ENCODE results near the gene THBD.

Gene THBD

DNA sequence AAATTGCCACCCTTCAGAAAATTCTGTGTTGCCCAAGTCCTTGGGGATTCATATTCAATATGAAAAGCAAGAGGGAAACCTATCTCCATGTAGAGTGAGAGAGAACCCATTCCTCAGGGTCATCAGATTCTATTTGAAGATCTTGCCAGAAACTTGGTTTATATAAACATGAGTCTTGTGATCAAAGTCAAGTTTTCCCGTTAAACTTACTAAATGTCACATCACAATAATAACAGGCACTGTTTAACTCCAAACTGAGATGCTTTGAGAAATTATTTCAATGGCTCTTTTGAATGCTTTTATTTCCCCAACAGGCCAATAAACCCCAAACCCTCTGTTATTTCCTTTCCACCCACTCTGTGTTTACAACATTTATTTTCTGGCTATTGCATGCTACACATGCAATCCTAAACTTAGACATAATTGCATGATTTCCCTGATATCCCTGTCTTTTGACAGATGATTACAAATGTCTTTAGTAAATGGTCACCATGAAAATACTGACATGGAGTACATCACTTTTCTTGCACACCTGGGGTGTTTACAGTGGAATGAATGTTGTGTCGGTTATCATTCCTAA is 45.5 kb downstream of the THBD start:
- Mint-ChIP-seq H3K4me1 (peaks cover 5% of the 10 kb centered on the region), H3K27me3 (ENCODE audit: low read depth, poor library complexity) (peaks cover 9% of the 10 kb centered on the region), H3K36me3 (ENCODE audit: low read depth) (no peaks in the 10 kb centered on the region), H3K4me3 (no peak overlapping the region), H3K27ac (no peak overlapping the region), H3K9me3 (no peaks in the 10 kb centered on the region)
- TF ChIP-seq, protein P1, sequence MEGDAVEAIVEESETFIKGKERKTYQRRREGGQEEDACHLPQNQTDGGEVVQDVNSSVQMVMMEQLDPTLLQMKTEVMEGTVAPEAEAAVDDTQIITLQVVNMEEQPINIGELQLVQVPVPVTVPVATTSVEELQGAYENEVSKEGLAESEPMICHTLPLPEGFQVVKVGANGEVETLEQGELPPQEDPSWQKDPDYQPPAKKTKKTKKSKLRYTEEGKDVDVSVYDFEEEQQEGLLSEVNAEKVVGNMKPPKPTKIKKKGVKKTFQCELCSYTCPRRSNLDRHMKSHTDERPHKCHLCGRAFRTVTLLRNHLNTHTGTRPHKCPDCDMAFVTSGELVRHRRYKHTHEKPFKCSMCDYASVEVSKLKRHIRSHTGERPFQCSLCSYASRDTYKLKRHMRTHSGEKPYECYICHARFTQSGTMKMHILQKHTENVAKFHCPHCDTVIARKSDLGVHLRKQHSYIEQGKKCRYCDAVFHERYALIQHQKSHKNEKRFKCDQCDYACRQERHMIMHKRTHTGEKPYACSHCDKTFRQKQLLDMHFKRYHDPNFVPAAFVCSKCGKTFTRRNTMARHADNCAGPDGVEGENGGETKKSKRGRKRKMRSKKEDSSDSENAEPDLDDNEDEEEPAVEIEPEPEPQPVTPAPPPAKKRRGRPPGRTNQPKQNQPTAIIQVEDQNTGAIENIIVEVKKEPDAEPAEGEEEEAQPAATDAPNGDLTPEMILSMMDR (IDR thresholded peaks at IDR 0.05): no peak
- DNase-seq: no peak

DNA sequence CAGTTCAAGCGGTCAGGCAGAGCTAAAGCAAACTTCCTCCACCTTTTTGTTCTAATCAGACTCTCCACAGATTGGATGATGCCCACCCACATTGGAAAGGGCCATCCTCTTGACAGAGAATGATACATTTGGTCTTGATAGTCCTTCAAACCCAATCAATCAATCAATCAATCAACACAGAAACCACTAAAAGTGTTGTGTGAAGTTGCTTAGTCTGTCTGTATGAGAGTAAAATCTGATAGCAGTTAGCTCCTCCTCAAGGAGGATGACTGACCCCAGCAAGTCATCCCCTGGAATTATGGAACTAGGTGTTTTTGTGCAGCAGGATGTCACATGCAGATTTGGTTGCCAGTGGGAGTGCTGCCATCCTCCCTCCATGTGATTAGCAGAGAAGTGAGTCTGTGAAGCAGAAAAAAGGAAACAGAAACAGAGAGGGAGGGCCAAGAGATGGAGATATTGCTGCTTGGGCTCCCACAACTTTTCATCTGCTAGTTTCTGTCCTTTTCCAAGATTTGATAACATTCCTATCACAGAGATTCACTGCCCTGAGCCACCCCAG is 46.3 kb downstream of the THBD start:
- Mint-ChIP-seq H3K27me3 (ENCODE audit: low read depth, poor library complexity) (peaks cover 9% of the 10 kb centered on the region), H3K9me3 (no peaks in the 10 kb centered on the region), H3K36me3 (ENCODE audit: low read depth) (no peaks in the 10 kb centered on the region), H3K4me3 (no peak overlapping the region), H3K4me1 (peaks cover 5% of the 10 kb centered on the region), H3K27ac (no peak overlapping the region)
- no peak for DNase-seq
- TF ChIP-seq, protein P1 (IDR thresholded peaks at IDR 0.05): no peak

DNA sequence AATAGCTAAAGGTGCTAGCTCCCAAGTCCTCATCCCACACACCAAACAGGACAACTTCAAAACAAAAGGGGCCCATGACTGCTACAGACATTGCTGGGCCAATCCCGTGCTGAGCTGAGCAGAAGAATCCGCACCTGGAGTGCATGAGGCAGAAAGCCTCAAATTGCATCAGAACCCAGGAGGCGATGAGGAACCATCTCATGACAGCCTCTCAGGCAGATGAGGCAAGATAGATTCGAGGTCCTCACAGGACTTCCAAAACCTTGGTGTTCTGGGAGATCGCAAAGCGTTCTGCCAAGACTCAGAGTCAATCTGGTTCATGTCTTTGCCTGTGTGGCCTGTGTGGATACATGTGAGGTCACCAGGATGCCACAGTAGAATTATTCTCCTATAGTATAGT is 47.2 kb downstream of the THBD start:
- DNase-seq: no peak
- peaks cover 9% of the 10 kb centered on the region for H3K27me3 Mint-ChIP-seq (ENCODE audit: low read depth, poor library complexity)
- no peak overlapping the region for H3K4me3 Mint-ChIP-seq
- H3K27ac Mint-ChIP-seq: no peak overlapping the region
- H3K9me3 Mint-ChIP-seq: no peaks in the 10 kb centered on the region
- peaks cover 5% of the 10 kb centered on the region for H3K4me1 Mint-ChIP-seq
- TF ChIP-seq, protein P1 (IDR thresholded peaks at IDR 0.05): no peak
- no peaks in the 10 kb centered on the region for H3K36me3 Mint-ChIP-seq (ENCODE audit: low read depth)

DNA sequence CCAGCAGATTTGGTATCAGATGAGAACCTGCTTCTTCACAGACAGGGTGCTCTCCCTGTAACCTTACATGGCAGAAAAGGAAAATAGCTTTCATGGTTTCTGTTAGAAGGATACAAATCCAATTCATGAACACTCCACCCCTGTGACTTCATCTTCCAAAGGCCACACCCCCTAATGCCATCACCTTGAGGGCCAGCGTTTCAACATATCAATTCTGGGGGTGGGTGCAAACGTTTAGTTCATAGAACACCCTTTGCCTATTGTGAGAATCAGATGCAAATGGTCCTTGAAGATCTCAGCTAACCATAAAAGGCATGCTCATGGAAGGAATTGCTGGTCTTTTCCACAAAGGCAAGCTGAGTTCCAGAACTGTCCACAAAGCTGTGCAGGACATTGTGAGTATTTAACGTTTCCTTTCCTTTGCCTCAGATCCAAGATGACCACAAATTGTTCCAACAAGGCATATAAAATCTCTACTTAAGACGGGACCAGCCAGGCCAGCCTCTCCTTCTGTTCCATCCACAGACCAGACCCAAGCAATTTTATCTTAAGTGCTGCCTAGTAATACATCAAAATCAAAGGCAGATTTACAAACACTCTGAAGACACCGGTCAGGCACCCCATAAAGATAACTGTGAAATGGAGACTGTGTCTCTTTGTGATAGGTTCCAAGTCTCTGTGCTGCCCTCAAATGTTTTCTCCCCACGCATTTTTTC is 49.1 kb downstream of the THBD start:
- Mint-ChIP-seq H3K27ac (no peak overlapping the region), H3K9me3 (no peaks in the 10 kb centered on the region), H3K27me3 (ENCODE audit: low read depth, poor library complexity) (peaks cover 9% of the 10 kb centered on the region), H3K4me3 (no peak overlapping the region), H3K36me3 (ENCODE audit: low read depth) (no peaks in the 10 kb centered on the region), H3K4me1 (peaks cover 5% of the 10 kb centered on the region)
- no peak for DNase-seq
- TF ChIP-seq, protein P1 (IDR thresholded peaks at IDR 0.05): no peak

DNA sequence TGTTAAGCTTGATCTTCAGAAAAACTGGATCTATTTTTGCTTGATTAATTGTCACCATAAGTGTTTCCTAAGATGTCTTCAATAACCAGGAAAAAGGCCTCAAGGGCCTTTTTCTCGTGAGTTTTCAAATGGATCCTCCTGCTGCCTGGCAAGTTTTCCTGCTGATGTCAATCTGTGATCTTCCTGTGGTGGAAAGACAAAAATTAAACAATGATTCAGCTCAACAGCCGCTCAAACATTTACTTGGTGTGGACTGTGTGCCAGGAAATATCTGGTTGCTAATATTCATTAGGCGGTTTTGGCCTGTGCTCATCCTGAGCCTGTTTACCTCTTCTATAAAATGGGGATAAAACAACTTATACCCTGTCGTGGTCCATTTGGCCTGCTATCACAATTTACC is 49.7 kb downstream of the THBD start:
- TF ChIP-seq, protein P1 (IDR thresholded peaks at IDR 0.05): no peak
- no peak overlapping the region for H3K27ac Mint-ChIP-seq

More for the DNA sequence above, 49.7 kb downstream of the THBD start:
- peaks cover 9% of the 10 kb centered on the region for H3K27me3 Mint-ChIP-seq (ENCODE audit: low read depth, poor library complexity)
- H3K4me3 Mint-ChIP-seq: no peak overlapping the region
- H3K4me1 Mint-ChIP-seq: peaks cover 5% of the 10 kb centered on the region
- H3K36me3 Mint-ChIP-seq (ENCODE audit: low read depth): no peaks in the 10 kb centered on the region
- H3K9me3 Mint-ChIP-seq: peaks cover 3% of the 10 kb centered on the region
- no peak for DNase-seq

All from nephron progenitor cell (in vitro differentiated cells).